LHCN-M2 (cell line): ENCODE data around the gene SMIM21. TPM values are rescaled to one million over a fixed set of nuclear protein-coding genes. Genes with fewer than 3 reads are reported as not detected.
A peak's percentile ranks its signal among the peaks of the same experiment; 100 is the strongest.

Source experiments
- DNase-seq: peaks from one replicate; pipeline ENCODE4 v3.0.0-alpha.2; 2012; ENCODE audit warnings: low read depth
- total RNA-seq: library from RNA; depleted of rRNA; stranded (reverse); fragments of >200 nt; gene quantifications from 2 replicates; pipeline ENCODE4 v1.2.3, GENCODE V29; 2014

SMIM21 gene
- total RNA-seq, 1 experiment from 2014 or later, result not detected

GRCh38 chr18:75422341-75422910 is 5.1 kb downstream of the SMIM21 start:
- DNase-seq, result peak; percentile 32

- DNase-seq, result no peak
Observed at GRCh38 chr18:75421656-75422055, 5.8 kb downstream of the SMIM21 start.

- no peak for DNase-seq
Observed at GRCh38 chr18:75418293-75419005, 9.1 kb downstream of the SMIM21 start.

- no peak for DNase-seq
Observed at GRCh38 chr18:75410611-75411010, 16.9 kb downstream of the SMIM21 start.

DNA sequence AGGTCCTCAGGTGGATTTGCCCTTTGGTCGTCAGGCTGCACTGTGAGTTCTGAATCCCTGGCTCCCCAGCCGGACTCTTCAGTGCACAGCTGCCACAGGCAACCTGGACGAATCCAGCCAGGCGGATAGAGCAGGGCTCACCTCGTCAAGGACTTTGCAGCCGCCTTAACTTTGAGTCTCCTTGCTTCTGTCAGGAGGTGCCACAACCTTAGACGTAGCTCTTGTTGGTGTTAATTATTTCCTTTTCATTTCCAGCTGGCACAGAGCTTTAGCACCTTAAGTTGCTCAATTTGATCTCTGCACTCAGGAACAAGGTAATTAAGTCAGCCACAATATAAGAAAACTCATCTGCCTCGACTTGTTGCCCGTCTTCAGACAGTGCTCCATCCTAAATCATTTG is 17.7 kb downstream of the SMIM21 start:
- DNase-seq, result no peak

DNA sequence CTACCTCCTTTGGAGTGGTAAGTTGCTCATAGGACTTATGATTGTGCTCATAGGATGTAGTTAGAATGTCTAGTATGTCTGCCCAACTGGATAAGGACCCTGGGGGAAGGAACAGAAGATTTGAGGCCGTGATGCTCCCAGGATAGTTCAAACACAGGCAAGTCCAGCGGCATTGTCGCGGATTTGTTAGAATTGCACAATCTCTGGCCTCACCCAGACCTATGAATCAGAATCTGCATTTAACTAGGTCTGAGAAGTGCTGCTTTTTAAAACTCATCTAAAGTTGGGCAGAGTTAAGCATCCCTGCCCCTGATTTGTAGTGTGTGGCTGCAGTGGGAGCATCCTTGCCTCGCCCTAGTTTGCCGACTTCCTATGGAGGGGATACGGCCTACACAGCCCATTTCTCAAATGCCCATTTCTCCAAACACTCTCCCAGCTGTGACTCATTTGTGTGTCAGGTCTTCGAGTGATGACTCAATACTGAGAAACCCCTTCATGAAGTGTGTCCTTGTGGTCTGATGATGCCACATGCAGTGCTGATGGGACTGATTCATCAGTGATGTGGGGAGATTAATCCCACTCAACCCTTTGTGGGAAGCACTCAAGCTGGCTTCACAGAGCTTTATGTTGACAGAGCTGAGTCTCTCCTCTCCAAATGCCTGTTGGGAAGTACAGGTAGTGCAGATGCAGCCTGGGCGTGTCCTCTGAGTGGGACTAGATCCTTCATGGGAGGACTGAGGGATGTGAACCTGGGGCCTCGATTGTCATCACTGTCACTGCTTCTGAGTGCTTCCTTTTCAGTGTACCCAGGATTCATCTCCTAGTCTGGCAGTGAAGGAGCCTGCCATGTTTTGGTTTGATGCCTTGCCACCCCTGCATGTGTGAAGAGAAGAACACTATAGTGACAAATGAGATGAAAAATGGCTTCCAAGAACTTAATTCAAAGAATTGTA is 18.7 kb downstream of the SMIM21 start:
- peak; percentile 100 for DNase-seq

GRCh38 chr18:75407468-75408437 is 19.8 kb downstream of the SMIM21 start:
- DNase-seq, result peak; percentile 65

DNA sequence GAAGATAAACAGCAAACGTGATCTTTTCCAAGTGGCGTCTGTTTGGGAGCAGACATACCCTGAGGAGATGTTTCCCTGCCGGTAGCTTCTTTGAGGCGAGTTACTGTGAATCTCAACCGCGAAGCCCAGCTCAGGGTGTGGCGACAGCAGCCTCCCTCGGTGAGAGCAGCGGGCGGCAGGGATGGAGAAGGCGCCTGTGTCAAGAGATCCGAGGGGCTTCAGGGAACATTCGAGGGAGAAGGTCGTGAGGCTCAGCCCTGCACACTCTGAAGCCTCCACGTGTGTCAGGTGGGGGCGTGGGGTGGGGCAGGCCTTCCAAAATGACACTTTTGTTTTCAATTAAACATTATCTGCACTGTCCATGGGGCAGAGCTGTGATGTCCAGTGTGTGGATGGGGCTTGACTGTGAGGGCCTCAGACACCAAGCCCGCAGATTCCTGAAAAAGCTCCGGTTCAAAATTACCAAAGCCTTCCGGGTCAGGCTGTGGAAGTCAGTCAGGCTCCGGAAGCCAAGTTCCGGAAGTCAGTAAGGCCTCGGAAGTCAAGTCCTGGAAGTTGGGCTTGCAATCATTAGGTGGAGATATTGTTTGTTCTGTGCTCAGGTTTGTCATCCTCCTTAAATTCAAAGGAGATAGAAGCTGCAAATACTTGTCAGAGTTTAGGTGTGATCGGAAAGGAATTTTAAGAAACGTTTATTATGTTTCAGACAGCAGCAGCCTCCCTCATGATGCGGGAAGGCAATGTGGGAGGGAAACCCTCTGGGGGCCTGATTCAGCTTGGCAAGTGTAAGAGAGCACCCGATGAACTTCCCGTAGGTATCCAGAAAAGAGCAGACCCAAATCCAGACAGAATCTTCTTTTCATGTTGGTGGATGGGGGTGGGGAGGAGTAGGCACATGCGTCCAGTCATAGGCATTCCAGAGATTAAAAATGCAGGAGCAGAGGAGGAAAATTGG is 20.7 kb downstream of the SMIM21 start:
- no peak for DNase-seq

- no peak for DNase-seq
Observed at GRCh38 chr18:75405351-75405750, 22.2 kb downstream of the SMIM21 start.

DNA sequence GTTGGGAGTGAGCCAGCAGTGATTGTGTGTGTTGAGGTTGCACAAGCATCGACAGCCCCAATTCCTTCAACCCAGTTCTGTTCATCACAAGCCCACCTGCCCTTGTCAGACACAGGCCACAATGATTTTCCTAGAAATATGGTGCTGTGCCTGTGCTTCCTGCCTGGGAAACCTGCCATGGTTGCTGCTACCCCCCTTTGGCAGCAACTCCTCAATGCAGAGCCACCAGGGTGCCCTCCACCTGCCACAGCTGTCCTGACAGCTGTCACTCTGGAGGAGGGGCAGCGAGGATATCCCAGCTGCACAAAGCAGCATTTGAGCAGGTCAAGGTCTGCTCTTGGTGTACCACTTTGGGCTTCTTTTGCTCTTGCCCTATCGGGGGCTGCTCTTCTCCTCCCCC is 27.1 kb downstream of the SMIM21 start:
- peak; percentile 42 for DNase-seq

GRCh38 chr18:75395137-75395536 is 32.4 kb downstream of the SMIM21 start:
- no peak for DNase-seq

- DNase-seq, result no peak
Observed at GRCh38 chr18:75393721-75394120, 33.8 kb downstream of the SMIM21 start.

DNA sequence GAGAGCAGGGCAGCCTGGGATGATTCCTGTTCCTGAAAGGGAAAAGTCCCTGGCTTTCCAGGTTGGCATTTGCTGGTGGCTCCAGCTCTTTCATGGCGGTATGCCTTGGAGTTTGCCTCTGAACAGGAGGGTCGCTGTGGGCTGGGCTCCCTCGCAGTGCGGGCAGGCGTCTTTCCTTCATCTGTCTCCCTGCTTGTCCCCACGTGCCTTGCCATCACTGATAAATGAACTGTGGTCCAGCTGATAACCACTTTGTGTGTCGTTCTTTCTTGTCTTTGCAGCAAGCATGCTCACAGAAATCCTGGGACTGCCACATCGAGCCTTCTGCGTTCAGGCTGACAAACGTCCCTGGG is 35.3 kb downstream of the SMIM21 start:
- DNase-seq, result no peak

DNA sequence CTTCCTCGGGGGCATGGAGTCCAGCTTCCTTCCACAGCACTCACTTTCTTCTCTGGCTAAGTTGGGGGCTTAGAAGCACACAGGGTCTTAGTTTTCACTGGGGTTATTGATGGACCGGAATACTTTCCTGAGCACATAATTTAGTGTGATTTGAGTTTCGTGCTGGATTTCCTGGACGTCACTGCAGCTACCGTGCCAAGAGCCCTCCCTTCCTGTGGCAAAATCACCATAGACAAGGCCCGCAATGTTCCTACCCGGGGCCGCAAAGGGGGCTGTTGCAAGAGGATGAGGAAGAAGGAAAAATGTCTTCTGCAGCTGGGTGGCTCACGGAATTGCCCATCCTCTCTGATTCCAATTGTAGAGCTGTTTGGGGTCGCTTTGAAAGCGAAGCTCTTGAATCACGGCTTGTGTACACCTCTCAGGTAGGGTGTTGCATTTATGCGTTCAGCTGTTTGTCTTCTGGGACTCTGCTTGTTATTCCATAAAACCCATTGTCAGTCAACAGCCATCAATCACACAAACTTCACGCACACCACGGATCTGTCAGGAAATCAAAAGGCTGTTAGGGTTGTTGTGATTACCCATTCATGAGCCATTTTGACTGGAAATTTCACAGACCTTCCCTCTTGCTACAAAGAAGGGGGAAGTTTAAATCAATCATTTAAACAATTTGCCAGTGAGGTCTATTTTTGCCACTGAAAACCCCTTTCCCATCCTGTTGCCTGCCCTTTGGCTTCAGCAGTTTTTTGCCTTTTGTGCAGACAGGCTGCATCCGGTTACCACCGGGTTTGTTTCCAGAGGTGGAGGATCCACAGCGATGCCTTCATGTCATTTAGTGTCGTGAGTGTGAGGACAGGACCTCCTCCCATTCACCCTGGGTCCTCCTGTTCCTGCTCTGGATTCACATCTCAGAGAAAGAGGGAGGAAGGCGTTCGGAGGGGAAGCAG is 36.0 kb downstream of the SMIM21 start:
- DNase-seq, result no peak

DNA sequence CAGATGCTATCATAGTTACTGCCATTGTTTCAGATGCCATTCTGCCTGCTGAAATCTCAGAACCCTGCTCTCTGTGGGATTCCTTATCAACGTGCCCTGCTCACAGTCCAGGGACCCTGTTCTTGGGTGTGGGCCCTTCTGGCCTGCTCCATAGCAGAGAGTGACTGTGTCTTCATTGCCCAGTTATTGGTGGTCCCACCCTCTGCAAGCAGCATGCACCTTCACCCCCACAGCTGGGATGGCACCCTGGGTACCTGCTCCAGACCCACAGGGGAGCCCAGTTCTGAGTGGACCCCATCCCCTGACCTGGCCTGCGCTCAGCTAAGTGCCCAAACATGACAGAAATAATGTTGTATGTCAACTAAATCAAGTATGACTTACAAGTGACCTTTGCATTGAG is 36.6 kb downstream of the SMIM21 start:
- DNase-seq, result no peak

- DNase-seq, result no peak
Observed at GRCh38 chr18:75384144-75384543, 43.4 kb downstream of the SMIM21 start.

DNA sequence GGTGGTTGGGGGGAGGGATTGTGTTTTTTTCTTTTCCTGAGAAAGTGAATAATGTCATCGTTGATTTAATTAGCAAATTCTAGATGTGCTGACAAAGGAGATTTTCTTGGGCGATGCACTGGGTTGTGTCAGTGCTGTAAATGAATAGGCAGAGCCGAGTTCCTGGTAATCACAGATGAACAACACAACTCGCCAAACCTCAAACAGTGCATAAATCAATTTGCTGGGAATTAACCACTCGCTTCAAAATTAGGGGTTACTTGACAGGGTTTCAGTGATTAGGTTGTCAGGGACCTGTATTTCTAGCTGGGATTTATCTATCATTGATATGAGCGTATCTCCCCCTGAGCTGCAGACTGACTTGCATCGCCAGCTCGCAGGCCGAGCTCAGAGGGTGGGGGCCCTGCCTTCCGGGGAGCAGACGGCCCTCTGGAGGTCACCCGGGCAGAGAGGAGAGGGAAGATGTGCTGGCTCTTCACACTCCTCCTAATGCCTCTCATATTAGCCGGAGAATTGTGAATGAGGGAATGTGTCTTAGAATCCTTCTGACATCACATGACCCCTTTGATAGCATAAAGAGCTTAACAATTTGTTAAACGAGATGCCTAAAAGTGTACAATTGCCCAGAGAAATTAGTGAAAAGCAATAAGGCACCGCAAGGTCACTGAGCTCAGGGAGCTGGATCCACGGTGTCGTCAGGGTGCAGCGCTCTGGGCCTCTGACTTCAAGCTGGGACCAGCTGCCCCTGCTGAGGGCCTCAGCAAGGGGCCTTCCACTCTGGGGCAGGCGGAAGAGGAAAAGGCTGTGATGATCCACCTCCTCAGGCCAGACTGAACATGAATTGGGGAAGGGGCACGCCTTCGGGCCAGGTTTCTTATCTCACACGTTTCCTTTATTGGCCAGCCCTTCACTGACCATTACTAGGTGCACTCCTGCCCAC is 48.9 kb downstream of the SMIM21 start:
- DNase-seq, result no peak

GRCh38 chr18:75377926-75378325 is 49.6 kb downstream of the SMIM21 start:
- no peak for DNase-seq
